AG08396 (cell line): ENCODE measurements around the gene COLEC12.

Source experiments
- DNase-seq: peaks from one replicate; pipeline ENCODE4 v3.0.0; 2012; ENCODE audit warnings: low spot score, mixed read lengths

Gene COLEC12

DNA sequence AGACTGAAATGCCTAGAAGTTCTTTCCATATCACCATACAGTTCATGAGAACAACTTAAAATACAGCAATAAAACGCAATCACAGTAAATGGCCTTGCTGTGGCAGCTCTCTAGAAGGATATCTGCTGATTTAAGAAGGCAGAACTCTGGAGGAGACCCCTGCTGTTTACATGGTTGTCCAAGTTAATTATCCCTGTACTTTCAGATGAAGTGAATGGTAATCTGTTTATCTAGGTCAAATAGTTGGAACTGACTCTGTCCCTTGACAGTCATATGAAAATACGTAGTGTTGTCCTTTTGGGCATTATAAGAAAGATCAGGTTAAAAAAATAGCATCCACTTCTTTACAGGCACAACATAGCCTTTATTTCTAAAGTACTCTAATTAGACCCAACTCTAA lies 115.6 kb downstream of the COLEC12 start:
- DNase-seq: no peak

DNA sequence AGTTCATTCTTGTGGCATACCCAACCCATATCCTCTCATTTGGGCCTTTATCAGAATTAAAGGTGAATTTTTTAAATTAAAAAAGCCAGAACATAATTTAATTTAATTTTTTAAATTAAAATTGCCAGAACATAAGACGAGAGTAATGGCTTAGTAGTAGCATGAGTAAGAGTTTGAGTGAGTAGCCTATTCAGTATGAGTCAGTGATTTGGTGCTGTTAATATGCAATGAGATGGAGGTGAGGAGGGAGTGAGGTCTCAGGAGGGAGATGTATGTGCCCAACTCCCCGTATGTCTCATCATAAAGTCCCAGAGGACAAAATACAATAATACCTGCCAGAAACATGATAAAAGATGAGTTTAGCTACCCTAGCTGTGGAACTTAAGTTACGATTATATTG lies 117.4 kb downstream of the COLEC12 start:
- DNase-seq: no peak

DNA sequence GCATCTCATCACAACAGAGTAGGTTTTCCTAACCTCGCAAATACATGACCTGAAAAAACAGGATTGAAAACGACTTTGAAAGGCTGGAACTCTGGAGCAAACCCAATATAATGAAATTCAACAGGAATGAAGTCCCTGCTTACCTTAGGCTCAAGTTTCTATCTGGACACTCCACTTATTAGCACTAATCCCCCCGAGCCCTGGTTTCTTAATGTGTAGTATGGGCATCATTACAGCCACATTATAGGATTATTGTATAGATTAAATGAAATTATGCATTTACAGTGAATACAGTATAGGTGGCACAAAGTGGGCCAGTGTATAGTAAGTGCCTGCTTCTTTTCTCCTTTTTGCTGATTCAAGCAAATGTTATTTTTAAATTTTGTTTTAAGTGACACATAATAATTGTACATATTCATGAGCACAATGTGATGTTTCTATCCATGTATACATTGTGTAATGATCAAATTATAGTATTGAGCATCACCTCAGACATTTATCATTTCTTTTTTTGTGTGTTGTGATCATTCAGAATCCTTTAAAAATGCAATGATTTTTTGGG lies 118.0 kb downstream of the COLEC12 start:
- DNase-seq: no peak

DNA sequence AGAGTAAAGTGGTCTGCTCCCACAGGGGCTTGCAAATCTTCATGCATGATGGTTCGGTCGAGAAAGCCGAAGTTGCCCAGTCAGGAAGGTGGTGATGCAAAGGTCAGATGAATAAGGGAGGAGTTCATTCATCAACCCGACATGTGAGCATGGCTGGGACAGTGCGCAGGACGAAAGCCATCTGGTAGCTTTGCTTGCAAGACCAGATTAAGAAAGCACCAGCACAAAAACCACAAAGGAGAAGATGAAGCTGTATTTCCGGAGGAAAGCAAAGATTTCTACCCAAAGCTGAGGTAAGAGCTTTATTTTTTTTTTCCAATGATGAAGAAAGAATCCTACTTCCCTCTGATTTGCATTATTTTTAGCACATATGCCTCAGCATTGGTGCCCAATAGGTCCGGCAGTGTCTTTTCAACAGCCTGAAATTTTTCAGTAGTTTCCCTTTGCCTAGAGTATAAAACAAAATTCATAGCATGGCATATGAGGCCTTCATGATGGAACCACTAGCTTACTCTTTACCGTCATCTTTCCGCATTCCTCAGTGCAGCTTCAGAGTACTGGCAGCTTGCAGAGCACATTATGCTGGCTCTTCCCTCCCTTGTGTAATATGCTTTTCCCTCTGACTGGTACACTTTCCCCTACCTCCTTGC lies 120.7 kb downstream of the COLEC12 start:
- DNase-seq: no peak

DNA sequence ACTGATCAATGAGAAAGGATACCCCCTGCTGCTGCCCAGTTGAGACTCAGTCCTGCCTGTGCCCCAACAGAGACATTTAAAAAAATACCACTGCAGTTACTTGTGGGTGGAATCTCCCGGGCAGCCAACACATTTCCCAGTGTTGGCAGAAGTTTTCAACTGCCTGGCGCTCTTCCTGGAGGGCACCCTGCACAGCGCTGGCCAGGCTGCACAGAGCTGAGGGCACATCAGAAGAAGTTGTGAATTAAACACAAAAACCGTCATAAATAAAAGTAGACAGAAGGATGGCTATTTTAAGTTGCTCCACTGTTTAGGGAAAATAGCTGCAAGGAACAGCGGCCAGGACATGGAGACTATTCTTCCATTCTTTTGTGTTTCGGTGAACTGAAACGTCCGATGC lies 122.4 kb downstream of the COLEC12 start:
- no peak for DNase-seq

DNA sequence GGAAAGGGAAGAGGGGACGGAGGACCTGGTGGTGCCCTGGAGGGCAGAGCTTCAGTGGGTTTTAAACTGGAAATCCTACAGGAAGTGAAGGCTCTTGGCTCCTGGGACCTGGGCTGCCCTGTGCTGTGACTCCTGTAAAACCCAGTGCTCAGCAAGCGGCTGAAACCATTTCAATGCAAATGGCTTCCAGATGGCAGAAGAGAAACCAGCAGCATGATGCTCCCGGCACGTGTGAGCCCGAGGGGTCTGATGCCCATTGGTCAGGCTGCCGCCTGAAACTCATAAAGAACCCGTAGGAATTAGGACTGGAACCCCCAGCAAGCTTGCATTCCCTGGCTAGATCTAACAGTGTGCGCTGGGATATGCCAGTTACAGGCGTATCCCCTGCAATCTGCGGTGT lies 123.4 kb downstream of the COLEC12 start:
- DNase-seq: no peak

DNA sequence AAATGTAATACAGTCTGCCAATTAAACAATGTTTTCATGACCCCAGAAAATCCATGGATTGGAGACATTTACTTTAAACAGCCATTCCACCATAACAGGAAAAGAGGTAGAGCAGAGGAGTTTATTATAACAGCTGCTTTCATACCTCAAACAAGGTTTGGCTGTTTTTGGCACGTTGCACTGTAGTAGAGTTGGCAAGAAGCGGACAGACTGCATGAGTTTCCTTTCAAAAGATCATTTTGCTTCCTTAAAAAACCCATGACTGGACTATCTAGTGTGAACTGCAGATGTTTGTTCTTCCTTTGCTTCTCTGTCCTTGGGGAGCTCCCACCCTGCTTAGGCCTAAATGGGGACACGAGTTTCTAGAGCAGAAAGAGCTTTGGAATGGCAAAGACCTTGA lies 124.2 kb downstream of the COLEC12 start:
- no peak for DNase-seq

DNA sequence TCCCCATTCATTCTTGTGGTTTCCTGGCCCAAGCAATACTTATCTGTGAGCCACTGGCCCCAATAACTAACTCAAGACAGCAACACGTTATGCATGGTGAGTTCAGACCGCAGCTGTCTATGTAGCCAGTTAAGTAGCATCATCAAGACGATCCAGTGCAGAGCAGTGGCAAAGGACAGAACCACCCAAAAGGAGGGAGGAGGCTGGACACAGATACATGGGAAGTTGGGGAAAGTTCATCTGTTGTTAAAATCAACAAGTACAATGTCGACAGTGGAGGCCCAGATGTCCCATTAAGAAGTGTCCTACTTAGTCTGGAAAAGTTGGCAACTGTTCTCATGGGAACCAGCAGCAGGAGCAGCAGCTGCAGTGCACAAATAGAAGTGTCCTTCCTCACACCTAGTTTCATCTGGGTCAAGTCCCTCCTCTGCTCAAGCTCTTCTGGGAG lies 125.8 kb downstream of the COLEC12 start:
- no peak for DNase-seq

DNA sequence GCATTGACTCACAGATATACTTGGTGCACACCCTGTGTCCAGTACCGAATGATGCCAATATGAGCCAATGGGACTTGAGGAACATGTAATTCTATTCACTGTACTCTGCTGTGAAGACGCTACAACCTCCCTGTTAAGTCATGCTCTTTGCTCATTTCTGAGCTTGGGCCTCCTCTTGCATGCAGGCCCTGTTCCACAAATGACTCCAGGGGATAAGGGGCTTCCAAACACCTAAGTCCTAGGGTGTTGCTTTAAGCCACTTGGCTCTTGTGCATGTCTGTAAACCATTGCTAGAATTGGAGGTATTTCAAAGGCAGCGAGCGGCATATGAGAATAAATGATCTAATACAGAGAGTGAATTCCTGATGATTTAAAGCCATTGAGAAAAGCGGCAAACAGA lies 126.7 kb downstream of the COLEC12 start:
- DNase-seq: no peak

DNA sequence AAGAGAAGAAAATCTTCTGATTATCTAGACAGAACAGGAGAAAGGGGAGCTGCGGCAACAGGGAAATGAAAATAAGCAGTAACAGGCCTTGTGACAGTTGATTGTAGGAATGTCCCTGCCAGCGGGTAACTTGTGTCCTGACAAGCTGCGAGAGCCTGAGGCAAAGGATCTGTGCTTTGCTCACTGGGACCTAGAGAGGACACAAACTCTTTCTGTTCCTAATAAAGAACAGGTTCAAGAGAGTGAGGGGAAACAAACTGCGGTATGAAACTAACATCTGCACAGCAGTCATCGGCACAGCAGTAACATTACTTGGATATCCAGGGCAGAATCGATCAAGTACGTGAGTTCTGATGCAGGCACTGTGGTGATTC lies 128.9 kb downstream of the COLEC12 start:
- DNase-seq: no peak

DNA sequence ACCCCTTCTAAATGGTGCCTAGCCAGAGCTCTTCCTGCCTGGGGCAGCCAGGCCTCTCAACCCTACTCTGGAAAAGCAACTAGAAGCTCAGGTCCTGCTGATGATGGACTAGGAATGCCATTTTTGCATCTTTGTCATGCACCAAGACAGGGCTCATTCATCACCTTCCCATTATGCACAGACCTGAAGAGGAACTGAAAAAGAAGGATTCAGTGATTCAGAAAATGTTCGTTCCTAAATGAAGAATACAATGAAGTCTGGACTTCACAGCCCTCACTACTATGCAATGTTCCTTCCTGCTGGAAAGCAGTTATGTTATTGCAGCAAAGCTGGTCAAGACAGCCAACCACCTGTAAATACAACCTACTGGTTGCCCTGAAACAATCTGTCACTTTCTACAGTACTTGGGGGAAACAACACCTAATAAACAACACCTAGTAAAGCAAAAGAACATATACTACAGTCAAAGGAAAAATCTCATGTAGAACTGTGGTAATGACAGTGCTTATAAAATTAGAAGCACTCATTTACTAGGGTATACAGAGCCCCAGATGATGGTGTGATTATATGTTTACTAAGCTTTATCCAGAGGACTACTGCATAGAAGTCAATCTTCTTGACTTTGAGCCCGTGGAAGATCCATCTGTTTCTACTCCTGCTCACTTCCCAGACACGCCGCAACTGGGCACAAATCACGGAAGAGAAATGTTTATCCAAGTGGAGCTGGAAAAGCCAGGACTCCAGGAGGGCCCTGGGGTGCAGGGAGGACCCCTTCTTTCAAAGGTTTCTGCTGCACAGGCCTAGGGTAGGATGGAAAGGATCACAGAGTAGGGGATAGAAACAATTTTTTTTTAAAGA lies 129.5 kb downstream of the COLEC12 start:
- no peak for DNase-seq

DNA sequence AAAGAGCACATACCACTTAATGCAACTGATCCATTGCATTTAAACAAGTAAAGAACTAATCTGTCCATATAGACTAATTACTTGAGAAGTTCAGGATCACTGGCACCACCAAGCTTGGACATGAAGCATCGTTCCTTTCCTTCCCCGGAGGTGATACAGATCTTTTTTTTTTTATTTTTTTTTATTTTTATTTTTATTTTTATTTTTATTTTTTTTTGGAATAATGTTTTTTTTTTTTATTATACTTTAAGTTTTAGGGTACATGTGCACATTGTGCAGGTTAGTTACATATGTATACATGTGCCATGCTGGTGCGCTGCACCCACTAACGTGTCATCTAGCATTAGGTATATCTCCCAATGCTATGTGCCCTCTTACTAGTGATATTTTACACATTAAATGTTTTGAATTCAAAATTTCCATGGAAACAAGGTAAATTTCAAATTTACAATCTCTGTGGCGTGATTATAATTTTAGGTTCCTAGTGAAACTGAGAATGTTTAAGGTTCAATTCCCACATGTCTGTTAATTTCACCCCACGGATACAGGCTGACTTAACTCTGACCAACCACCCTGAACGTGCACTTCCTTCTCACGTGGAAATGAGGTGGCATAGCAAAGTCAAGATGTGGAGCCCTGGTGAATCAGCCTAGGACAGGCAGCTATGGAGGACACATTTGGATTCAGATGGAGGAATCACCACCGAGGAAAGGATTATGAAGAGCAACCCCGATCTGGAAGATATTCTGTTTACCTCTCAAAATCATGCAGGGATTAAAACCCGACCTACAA lies 131.1 kb downstream of the COLEC12 start:
- no peak for DNase-seq

DNA sequence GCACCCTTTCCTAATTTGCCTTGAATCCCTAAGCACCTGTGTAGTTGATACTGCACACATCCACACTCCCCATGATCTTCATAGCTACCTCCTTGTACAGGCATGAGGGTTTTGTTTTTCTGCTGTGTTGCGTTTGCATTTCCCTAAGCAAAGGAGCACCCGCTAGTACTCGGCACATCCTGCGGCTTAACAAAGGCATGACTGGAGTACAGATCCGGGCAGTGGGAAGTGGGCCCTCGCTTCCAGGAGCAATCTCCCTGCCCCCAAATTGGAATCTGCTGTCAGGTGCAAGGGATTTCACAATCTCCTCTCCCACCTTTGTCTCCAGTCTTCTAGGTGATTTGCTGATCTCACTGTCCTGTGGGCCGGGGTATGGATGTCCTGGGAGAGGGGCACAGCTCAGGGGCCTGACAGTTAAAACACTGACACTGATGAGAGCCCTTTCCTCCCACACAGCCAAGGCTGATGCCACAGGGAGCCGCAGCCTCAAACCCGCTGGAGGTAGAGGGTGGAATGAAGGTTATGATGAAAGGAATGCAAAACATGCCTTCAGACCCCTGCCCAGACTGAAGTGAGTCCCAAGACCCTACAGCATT lies 133.9 kb downstream of the COLEC12 start:
- no peak for DNase-seq

DNA sequence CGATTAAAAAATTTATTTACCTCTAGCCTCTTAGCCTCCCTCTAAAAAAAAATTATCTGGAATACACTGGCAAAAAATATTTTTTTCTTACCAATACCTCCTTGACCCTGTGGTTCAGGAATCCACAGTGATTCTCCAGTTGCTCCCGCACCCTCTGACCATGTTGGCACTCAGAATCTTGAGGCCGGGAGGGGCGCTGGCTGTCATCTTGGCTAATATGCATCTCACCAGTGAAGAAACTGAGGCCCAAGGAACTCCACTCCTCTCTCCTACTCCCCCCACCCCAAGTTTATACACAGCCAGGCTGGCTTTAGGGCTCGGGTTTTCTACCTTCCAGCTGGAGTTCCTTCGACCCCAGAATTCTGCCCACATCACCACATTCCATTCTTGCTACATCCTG lies 134.8 kb downstream of the COLEC12 start:
- DNase-seq: no peak

DNA sequence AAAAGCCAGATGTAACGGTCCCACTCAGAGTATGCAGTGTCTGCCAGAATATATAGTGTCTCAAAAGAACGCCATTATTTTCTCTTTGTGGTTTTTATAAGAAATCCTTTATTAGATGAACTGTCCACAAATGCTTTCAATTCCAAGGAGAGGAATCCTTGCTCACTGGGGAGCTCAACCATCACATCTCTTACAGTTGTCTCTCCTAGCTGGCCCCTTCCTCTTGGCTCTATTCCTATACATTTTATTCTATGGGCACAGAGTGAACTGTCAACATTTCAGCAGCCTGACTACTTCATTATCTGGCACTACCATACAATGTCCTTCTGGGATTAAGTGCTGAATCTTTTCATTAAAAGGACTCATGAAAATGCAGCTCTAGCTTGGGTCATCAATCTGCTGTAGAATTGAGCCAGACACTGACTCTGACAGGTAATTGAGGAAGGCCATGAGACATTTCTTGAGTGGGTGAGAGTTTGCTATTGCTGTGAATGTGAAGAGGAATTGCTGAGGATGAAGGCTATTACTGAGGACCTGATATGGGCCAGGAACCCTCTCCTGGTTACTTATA lies 136.2 kb downstream of the COLEC12 start:
- no peak for DNase-seq

DNA sequence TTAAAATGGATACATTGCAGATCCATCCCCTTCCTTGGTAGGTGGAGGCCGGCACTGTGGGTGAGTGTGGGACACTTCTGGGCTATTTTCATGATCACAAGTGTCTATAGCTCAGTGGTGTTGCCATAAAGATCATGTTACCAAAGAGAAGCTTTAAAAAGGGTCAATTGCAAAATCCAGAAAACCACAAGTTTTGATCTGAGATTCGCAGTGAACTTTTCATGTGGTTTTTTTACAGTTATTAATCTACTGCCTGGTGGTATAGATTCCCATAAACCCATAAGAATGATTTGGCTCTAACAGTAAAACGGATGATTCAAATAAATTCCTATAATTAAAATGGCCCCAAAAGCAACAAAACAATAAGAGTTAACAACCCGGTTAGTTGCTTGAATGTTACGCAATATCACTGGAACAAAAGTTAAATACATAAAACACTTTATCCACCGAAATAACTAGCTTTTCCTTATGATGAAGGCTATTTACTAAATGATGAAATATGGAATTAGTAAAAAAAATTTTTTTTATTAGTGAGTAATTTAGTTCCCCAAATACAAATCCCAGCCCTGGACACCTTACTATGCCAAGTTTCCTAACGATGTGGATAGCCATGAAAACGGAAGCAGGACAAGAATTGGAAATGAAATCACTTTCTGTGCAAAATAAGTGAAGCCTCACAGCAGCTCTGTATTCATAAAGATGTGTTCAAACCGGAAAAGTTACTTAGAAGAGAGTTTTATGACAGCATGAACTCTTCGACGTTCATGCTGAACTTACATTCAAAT lies 137.0 kb downstream of the COLEC12 start:
- no peak for DNase-seq

DNA sequence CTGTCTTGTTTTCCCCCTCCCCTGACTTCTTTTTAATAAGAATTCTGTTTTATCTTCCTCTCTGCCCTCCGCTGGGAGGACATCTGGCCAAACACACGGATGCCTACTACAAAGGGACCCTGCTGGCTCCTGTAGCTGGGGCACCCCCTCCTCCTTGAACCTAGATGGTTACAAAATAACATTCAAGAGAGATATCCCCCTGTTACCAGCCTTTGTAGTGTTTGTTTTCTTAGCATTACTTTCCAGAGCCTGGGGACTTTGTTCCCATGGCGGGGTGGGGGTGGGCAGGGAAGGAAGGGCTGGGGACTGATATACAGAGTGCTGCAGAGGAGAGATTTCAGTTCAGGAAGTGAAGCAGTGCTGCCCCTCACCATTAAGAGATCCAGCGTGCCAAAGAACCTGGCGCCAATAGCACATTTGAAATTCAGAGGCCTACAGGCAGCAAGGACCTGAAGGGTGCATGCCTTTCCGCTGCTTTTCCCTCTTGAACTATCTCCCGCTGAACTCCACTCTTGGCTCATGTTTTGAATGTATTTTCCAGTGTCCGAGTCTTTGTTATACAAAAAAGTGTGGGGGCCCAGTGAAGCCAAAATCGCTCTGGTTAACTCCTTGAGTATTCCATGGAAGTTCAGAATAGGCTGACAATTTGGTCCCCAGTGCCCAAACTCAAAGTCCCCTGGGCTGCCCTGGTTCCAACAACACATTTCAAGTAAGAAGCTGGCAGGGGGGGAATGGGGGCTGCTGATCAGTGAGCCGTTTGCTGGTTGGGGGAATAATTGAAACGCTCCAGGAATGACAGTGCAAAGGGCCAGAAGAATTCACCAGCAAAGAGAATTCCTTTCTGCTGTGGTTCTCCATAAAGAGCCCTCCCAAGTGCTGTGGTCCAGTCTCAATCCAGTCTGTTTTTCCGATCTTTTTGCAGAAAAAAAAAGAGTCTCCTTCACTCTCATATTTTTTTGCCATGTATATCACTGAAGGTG lies 137.9 kb downstream of the COLEC12 start:
- no peak for DNase-seq

DNA sequence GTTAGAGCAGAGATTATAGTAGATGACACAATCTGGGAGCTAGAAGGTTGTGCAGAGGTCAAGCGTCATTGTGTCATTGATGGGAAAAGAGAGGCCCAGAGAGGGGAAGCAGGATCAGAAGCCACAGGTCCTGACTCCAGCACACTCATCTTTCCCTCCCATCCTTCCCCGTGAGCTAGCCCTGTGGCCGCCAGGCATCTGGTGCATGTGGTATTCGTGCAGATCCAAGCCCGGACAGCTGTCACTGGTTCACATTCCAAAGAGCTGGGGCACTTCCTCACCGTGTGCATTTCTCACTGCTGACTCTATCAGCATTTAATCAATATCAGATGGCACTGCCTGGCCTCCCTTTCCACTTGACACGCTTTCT lies 138.6 kb downstream of the COLEC12 start:
- DNase-seq: peak; percentile 84

DNA sequence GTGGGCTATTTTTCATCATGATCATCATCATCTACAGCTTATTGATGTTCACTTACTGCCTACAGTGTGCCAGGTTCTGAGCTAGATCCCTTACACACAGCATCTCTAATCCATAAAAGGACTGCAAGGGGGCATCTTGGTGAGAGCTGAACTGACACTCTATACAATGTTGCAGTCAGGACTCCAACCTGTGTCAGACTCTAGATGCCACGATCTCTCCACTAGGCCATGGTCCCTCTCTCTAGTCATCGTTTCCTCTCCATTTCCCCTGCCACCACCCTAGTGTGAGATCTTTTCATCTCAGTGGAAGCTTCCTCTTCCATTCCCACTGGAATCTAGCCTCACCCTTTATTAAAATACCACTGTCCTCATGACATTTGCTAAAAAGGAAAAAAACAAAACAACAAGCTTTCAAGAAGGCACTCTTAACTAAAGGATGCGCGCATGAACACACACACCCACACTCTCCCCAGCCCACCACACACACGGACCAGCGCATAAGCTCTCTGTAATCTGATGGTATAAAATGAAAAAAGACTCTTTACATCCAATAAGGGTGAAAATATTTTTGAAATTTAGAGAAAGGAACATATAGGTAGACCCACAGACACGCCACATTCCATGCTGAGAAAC lies 139.3 kb downstream of the COLEC12 start:
- DNase-seq: no peak
